HG03139 (cell line): ENCODE data around the gene VPS13D.
A peak's percentile ranks its signal among the peaks of the same experiment; 100 is the strongest.

Experiments used
- ATAC-seq: cut with Tn5 transposase; IDR thresholded peaks from one replicate; pipeline ENCODE4 v1.9.1; 2021; ENCODE audit not compliant: unreplicated experiment

VPS13D gene

DNA sequence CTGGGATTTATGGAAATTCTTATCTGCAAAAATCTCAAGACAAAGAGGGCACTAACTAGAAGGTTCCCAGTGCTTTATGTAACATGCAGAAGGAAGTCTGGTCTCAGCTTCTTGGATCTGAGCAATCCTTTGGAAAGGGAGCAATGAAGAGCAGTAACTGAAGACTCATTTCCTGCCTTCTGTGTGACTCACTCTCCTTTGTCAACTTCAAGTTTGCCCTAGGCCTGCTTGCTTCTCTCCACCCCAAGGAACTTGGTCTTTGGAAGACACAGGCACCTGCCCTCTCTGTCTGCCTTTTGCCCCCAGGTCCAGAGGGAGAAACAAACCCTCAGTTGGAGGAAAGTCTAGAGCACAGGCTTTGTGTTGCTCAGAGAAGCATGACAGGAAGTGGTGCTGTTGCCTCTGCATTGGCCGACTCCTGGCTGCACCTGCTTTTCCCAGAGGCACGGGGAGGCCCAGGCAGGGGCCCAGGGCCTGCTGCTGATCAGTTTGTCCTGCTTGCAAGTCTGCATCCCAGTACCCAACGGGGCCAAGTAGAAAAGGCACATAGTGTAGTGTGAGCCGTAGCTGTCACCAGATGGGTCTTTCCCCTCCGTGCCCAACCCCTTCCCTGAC, 251.0 kb downstream of the VPS13D start:
- ATAC-seq, result peak; percentile 48

DNA sequence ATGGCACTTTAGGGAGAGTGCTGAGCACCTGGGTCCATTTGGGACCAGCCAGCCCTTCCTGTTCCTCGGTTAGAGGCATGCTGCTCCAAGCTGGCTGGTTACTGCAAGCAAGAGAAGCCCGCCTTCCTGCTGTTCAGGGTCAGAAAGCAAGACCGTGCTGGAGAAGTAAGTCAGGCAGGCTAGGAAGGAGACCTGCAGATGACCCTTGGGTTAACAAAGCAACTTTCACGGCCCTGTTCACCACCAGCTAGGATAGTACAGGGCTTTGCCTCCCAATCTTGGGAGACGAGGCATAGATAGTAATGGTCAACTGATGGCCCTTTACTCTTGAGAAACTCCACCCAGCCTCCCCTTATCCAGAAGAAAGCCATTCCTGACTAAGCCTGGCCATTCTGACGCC, 252.1 kb downstream of the VPS13D start:
- no peak for ATAC-seq

DNA sequence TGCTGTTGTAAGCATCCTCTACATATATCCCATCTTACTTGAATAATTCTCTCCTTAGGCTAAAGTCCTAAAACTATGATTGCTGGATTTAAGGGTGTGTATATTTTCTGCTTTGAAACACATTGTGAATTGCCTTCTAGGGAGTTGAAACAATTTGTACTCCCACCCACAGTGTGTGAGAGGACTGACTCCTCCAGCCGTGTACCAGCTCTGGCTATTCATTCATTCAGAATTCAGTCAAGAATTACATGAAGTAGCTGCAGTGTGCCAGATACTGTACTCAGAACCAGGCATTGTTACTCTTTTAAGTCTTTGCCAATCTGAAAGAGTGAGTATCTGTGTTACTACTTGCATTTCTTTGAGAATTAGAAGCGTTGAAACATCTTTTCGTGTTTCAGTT, 253.2 kb downstream of the VPS13D start:
- ATAC-seq, result no peak

DNA sequence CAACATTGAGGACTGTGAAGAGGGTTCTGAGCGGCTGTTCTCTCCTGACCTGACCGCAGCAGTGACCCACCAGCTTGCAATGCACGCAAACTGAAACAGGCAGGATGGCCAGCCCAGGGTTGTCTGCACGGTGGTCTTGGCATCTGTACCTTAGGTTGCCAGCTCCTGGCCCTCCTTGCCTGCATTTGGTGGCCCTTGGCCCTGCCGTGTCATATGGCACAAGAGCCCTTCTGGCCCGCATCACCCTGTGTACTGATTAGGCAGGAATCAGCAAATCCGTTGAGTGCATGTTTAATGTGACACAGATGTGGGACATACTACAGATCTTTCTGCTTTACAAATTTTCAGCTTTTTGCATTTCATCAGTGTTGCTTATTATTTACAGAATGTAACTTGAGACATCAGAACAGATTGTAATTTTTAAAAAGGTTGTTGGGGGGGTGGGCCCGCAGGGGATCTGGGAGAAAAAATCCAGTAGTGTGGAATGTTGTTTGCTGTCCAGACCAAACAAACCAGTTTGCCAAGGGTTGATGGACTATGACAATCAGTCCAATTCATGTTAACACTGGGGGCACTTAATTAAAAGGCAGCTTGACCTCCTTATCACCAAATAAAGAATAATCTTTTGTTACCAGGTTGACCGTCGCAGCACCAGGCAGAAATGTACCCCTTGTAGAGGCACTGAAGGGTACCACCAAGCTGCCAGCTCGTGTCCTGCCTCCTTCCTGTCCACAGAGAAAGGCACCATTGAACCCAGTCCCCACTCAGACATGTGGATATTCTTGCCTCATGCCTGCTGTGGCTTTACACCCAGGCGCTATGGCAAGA, 255.6 kb downstream of the VPS13D start:
- no peak for ATAC-seq

DNA sequence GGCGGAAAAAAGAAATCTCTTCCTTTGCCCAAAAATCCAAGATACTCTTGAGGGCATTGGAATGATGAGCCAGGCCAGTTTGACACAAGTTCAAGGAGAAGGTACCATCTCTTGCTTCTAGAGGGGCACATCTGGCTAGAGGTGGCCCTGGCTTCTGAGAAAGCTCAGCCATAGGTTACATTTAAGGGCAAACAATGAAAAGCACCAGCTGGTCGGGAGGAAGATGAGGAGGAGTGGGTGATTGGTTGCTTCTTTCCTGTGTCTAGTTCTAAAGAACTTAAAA, 256.2 kb downstream of the VPS13D start:
- ATAC-seq, result no peak

DNA sequence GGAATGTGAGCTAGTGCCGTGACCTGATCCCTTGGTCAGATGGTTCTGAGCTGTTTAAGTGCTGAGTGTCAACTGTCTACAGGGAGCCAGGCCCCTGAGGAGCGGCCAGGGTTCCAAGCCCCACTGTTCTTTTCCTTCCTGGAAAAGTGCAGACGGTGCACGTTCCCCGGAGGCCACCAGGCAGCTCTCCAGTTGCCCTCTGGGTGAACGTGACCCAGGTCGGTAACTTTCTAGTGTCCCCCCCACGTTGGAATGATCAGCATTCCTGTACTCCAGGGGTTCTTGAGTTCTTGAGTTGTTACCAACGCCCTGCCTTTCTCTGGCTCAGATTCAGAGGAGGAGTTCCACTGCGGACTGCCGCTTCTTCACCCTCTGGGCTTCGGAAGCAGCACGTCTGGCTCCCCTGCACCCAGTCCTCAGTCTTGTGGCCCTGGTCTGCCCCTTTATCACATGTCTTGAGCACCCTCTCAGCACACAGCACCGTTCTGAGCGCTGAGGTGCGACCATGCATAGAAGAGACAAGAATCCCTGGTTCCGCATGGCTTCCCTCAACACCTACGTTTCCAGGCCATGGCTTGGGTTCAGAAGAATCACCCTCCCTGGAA, 256.7 kb downstream of the VPS13D start:
- no peak for ATAC-seq

DNA sequence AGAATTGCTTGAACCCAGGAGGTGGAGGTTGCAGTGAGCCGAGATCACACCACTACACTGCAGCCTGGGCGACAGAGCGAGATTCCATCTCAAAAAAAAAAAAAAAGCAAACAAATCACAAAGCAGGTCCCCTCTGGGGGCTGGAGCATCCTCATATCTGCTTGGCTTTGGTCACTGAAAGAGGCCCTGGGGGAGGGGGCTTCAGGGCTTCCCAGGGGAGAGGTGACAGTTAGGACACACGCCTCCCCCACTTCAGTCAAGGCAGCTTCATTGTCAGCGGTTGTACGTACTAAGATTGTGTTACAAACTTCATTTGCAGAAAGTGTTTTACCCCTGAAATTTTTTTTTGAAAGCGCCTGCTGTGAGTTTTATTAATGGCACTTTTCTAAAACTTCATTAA, 257.7 kb downstream of the VPS13D start:
- ATAC-seq, result no peak

DNA sequence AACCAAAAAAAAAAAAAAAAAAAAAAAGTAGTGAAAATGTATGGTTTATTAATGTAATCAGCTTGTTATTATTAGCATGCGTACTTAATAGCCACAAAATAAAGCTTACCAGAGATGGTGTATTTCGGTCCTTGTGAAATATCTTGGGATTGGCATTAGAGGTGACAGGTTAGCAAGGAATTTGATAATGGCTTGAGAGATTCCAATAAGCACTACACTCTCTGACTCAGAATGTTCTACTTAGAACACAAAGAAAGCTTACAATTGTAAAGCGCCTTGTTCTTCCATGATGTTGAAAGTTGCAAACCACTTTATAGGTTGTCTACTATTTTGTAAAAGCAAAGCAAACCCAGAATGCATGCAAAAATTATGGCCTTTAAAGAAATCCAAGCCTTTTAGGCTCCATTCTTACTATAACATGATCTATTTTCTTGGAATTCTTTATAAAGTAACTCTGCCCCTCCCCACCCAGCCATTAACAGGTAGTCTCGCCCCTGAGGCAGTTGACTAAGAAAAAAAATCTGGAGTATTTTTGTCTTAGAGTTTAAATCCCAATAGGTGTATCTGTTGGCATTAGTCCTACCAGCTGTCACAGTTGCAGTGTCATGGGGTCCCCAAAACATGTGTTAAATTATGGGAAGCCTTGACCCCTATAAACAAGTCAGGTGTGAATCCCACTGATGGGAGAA, 259.0 kb downstream of the VPS13D start:
- ATAC-seq, result no peak

DNA sequence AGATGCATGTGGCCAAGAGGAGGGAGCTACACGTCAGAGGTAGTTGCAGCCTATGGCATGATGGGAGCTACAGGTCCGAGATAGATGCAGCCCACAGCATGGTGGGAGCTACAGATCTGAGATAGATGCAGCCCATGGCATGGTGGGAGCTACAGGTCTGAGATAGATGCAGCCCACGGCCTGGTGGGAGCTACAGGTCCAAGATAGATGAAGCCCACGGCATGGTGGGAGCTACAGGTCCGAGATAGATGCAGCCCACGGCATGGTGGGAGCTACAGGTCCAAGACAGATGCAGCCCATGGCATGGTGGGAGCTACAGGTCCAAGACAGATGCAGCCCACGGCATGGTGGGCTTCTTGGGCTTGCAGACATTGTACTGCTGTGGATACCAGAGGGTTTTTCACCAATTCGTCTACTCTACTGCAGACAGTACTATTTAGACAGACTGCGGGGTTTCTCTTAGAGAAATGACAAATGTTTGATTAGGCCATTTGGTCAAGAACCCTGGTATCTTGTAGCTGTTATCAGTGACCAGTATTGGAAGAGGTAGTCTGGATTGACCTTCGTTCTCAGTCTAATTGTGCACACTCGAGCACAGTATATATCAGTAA, 260.8 kb downstream of the VPS13D start:
- no peak for ATAC-seq

DNA sequence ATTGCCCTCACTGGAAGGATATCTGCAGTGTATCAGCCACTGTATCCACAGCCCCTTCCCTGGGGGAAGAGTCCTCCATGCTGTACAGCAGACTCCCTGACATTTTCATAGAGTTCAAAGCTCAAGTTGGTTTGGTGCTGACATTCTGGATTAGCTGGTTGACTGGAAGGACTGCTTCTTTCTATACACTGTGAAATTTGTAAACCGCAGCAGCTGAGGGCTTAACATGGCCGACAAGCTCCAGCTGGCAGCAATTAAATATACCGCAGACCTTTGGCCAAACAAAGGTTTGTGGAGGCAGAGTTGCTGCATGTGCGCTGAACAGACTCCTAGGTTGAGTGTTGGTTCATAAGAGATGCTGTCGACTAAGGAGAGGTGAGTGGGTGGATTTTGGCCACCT, 261.8 kb downstream of the VPS13D start:
- no peak for ATAC-seq

DNA sequence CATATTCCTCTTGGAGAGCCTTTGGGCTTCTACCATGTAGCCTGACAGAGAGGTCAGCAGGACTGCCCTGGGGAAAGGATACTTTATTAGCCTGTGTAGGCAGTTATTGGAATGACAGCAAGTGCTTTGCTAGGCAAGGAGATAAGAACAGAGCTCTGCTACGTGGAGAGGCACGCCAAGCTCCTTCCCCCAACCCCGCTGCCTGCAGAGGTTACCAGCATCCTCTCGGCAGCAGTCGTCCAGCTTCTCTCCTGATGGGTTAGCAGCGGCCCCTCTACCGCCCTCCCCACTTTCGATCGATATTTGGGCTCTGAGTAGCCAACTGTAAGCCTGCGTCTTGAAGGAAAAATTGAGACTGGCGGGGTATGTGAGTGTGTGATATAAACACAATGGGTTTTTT, 265.9 kb downstream of the VPS13D start:
- ATAC-seq, result no peak

DNA sequence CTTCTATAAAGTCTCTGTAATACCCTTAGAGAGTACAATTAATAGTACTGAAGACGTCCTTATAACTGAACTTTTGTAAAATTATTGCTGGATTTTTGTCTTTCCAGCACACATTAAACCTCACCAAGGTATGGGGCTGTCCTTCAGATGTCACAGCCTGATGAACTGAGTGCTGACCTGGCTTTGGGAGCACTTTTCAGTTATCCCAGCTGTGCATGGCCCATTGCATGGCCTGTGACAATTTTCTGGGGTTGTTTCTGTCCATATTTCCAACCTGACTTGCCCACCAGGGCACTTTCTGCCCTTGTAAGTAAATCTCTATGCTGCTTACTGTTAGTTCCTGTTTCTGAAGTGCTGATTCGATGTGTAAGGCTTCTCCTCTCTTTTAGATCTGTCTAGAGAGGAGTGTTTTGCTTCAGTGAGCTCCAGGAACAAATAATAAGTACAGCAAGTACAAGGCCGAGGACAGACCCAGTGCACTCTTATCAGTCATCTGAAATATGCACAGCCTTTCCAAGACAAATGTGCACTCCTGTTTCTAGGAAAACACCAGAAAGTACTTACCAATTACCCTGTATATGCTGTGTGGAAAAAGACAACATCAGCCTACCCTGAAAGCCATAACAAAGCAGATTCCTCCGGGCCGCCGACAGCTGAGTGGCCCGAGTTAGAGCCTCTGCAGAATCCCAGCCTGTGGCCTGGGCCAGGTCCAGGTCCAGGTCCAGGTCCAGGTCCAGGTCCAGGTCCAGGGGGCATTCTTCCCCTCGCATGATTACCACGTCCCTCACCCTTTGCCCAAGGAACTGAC, 266.5 kb downstream of the VPS13D start:
- ATAC-seq, result no peak

DNA sequence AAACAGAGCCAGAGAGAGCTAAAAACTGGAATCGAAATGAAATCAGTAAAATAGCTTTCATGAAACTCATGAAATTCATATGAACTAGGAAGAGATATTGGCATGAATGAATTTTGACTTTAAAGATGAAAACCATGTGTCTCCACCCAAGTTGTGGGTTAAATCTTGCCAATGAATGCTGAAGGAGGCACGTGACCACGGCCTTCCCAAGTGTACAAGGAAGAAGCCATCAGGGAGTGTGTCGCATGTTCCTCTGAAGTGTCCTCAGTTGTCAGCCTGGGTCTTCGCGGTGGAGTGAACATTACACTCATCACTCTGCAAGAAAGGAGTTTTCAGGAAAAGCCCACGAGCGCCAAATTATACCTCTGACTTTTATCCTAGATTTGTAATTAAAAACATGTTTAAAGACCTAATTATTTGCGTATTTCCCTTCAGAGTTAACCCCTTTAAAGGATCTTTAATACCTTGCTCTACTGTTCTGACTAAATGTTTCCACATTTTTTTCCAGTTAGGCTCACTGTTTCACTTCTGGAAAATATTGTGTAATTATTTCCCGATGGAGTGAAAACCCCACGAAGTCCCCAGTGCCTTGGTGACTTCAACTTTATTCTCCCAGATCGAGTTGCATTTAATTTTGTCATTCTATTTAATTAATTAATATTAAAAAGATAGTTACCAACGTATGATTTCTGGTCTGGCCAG, 269.9 kb downstream of the VPS13D start:
- no peak for ATAC-seq

DNA sequence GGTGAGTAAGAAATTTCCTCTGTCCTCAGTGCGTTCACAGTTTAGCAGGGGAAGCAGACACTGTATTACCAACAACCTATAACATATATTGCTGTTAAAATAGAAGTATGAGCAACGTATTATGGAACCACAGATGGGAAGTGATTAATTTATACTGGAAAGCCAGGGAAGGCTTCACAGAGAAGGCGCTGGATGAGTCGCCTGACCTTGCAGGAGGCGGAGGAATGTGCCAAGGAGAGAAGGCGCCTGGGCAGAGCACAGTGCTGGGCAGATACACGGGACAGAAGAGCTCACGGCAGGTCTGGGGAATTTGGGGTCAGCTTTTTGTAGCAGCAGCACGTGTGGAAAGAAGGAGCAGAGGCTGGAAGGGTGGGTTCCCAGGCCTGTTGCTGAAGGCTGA, 271.8 kb downstream of the VPS13D start:
- no peak for ATAC-seq

DNA sequence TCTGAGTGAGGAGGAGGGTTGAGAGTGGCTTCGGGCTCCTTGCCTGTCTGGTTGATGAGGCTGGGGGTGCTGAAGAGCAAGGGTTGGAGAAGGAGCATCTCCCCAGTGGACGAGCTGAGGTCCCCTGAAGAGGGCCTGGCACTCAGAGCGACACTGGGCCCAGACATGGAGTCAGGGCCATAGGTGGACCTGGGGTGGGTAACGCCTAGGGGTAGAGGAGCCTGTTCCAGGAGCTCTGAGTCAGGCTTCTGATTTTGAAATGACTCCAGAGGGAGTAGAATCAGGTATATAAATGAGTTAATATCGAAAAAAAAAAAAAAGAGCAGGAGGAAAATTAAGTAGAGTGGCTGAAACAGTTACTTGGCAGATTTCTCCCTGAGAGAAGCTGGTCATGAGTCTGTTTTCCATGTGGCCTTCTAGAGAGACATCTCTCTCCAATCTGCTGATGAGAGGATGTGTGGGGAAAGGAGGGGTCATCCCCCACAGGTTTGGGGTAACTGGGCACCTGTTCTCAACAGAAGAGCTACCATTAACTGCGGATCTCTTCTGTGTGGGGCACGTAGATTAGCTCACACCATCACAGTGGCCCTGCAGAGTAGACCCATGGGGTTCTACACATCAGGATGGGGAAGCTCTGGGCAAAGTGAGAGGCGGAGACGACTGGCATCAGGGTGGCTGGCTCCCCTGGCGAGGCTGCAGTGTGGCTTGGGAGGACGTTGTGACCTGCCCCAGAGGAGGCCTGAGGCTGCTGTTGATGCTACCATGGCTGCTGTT, 272.7 kb downstream of the VPS13D start:
- no peak for ATAC-seq

DNA sequence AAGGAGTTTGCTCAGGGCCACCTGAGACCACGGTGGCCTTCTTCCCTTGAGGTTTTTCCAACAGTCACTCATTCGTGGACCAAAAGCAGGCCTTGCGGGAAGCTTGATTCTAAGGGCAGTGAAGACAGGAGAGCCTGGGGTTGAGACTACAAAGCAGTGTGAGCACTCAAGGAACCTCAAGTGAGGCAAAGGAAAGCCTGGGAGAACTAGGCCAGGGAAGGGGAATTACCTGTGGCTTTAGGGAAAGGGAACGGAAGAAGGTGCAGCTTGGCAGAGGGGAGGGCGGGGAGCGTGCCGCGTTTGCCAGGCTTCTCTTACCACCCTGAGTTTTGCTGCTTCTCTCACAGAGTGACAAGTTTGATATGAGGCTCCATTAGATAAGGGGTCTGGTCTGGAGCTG, 273.9 kb downstream of the VPS13D start:
- ATAC-seq, result no peak

DNA sequence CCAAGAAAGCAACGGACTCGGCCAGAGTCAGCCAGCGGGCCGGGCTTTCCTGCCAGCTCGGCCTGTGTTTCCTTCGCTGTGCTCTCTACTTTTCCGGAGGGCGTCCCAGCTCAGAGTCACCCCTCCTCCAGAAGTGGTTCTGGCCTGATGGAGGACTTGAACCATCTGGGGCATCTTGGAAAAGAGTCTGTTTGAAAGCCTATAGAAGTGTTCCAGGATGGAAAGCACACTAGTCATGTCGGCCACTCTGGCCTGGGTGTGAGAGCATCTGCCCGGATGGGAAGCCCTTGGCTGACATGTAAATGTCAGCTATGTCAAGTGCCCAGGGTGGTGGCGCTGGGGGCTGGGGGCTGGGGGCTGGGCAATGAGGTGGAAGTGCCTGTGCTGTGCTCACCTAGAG, 274.8 kb downstream of the VPS13D start:
- no peak for ATAC-seq

DNA sequence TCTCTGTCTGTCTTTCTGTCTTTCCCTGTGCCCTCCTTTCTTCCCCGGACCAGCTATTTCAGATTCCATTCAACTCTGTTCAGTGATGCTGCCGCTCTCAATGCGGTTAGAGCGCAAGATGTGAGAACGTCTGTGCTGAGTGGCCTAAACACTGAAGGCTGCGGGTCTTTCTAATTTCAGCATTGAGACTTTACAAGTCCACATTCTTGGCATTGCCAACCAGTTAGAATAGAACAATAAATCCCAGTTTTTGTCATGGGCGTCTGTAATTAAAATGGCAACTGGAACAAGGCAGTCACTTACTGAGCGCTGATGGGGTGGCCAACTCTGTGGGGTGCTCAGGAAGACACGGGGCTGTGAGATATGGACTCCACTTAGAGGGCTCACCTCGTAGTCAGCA, 275.4 kb downstream of the VPS13D start:
- no peak for ATAC-seq

DNA sequence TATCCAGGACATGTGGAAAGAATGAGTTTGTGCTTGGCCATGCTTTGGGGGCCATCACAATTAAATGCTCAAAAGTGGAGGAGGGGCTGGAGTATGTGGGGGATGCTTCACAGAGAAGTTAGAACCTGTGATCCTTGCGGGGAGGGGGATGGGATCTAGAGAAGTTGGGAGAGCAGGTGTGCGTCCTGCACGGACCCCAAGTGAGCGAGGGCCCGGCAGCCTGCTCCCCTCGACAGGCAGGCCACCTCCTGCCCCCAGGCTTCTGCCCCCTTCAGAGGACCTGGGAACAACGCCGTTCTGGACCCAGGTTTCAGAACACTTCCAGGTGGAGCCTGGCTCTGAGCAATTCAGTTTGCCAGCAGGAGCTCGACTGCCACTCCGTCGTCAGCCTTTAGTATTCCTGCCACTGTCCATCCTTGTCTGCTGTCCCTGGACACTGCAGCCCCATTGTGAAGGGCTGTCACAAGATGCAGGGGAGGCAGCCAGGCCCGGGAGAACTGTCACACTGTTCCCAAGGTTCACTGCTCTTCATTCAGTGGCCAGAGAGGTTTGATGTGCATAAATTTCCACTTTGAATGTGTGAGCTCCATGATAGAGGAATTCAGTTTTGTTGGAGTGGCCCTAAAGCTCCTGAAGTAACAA, 275.9 kb downstream of the VPS13D start:
- ATAC-seq, result no peak
